ENCODE measurements around the gene DNAAF5. TPM values are rescaled to one million over a fixed set of nuclear protein-coding genes. Genes with fewer than 3 reads are reported as not detected.

DNAAF5 gene
- total and polyA plus RNA-seq, 12 donors, result 10.4 to 30.0 (median 24.7) TPM

- no peak overlapping the region for H3K4me3 ChIP-seq
- no peak for TF ChIP-seq CTCF (IDR thresholded peaks at IDR 0.05)
- peaks cover 0 to 8% (median 0%) of the 10 kb centered on the region in 7 donors for H3K27me3 ChIP-seq
- WGBS, 2 donors, result 95 to 96% methylated on average over 17 of the region's 17 CpGs
- DNase-seq (no peak), ATAC-seq (no peak)
- H3K36me3 ChIP-seq, result no peaks in the 10 kb centered on the region
- H3K9me3 ChIP-seq, result peaks cover 0 to 22% (median 0%) of the 10 kb centered on the region in 11 donors
- H3K27ac ChIP-seq, result no peak overlapping the region
- intact Hi-C loops (cut with DNase I), result no loop called here
- peaks cover 0 to 11% (median 4%) of the 10 kb centered on the region in 9 donors for H3K4me1 ChIP-seq
Observed at GRCh38 chr7:707296-708000, 19.1 kb upstream of the DNAAF5 start.

GRCh38 chr7:710161-710560, 16.3 kb upstream of the DNAAF5 start:
- H3K36me3 ChIP-seq, result no peaks in the 10 kb centered on the region
- DNase-seq, result no peak
- no peak overlapping the region for H3K27ac ChIP-seq
- H3K4me3 ChIP-seq, result no peak overlapping the region
- peaks cover 0 to 15% (median 4%) of the 10 kb centered on the region in 9 donors for H3K4me1 ChIP-seq
- TF ChIP-seq CTCF (IDR thresholded peaks at IDR 0.05), result no peak
- 90 to 92% methylated on average over 14 of the region's 14 CpGs for WGBS, 2 donors
- ATAC-seq, result no peak
- H3K9me3 ChIP-seq, result no peaks in the 10 kb centered on the region
- intact Hi-C loops (cut with DNase I), result no loop called here
- H3K27me3 ChIP-seq, result peaks cover 0 to 14% (median 0%) of the 10 kb centered on the region in 7 donors

GRCh38 chr7:711093-711921, 15.2 kb upstream of the DNAAF5 start:
- intact Hi-C loops (cut with DNase I), result no loop called here
- DNase-seq (peak in 1 of 2 donors; percentile 52), ATAC-seq (peak; percentile 45 to 68 (median 63))
- Histone ChIP-seq H3K4me1 (peaks cover 0 to 15% (median 4%) of the 10 kb centered on the region in 9 donors), H3K27me3 (peaks cover 0 to 14% (median 0%) of the 10 kb centered on the region in 7 donors), H3K36me3 (no peaks in the 10 kb centered on the region), H3K9me3 (no peaks in the 10 kb centered on the region), H3K4me3 (peak overlapping the region; percentile 33 to 74 (median 58)), H3K27ac (peak overlapping the region in 8 of 10 donors; percentile 27 to 75 (median 46))
- no peak for TF ChIP-seq CTCF (IDR thresholded peaks at IDR 0.05)
- 51 to 54% methylated on average over 45 of the region's 45 CpGs for WGBS, 2 donors

DNA sequence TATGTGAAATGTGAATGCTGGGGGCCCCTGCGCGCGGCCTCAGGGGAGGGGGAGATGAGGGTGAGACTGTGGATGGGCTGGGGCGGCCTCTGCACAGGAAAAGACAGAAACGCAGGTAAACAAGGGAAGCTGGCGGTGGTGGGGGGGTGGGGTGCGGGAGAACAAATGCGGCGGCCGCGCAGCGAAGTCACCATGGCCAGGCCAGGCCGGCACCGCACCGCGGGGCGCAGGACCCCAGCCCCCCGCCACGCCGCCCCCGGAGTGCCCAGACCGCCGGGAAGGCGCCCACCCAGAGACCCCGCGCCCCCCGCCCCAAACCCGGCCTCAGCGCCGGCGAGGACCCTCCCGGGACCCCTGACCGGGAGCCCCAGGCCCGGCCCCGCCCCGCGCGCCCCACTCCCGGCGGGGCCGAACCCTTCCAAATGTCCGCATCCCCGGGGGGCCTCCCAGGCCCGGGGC, 14.5 kb upstream of the DNAAF5 start:
- TF ChIP-seq CTCF (IDR thresholded peaks at IDR 0.05), result no peak
- DNase-seq, result no peak
- WGBS, 2 donors, result 3 to 4% methylated on average over 21 to 43 of the region's 44 CpGs
- peak overlapping the region in 8 of 10 donors; percentile 27 to 75 (median 46) for H3K27ac ChIP-seq
- H3K9me3 ChIP-seq, result no peaks in the 10 kb centered on the region
- no peaks in the 10 kb centered on the region for H3K36me3 ChIP-seq
- H3K27me3 ChIP-seq, result peaks cover 0 to 14% (median 0%) of the 10 kb centered on the region in 7 donors
- H3K4me1 ChIP-seq, result peaks cover 0 to 15% (median 4%) of the 10 kb centered on the region in 9 donors
- ATAC-seq, result peak in 5 of 8 donors; percentile 11 to 34 (median 19)
- H3K4me3 ChIP-seq, result peak overlapping the region; percentile 33 to 74 (median 58)
- intact Hi-C loops (cut with DNase I), result no loop called here

Measured in heart right ventricle (tissue), 16 donors.